Measurements from ENCODE around the gene SMIM35.
A peak's percentile ranks its signal among the peaks of the same experiment; 100 is the strongest.
"Not testable (repeated sequence)": the region's sequence is repeated elsewhere in the genome, so short reads cannot be mapped to it uniquely, and the experiment has no call there.

The SMIM35 gene

DNA sequence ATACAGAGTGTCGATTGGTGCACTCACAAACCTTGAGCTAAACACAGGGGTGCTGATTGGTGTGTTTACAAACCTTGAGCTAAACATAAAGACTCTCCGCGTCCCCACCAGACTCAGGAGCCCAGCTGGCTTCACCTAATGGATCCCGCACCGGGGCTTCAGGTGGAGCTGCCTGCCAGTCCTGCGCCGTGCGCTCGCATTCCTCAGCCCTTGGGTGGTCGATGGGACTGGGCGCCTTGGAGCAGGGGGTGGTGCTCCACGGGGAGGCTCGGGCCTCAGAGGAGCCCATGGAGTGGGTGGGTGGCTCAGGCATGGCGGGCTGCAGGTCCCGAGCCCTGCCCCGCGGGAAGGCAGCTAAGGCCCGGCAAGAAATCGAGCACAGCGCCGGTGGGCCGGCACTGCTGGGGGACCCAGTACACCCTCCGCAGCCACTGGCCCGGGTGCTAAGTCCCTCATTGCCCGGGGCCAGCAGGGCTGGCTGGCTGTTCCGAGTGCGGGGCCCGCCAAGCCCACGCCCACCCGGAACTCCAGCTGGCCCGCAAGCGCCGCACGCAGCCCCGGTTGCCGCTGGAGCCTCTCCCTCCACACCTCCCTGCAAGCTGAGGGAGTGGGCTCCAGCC is 108.4 kb downstream of the SMIM35 start:
- in situ Hi-C loops (cut with MboI; ENCODE audit: low pct_unique_long_range_greater_than_20kb, low sequenced_read_pairs); DNase-seq: not testable (repeated sequence)

GRCh38 chr11:117977612-117978264 is 109.0 kb downstream of the SMIM35 start:
- in situ Hi-C loops (cut with MboI; ENCODE audit: low pct_unique_long_range_greater_than_20kb, low sequenced_read_pairs); DNase-seq: not testable (repeated sequence)

DNA sequence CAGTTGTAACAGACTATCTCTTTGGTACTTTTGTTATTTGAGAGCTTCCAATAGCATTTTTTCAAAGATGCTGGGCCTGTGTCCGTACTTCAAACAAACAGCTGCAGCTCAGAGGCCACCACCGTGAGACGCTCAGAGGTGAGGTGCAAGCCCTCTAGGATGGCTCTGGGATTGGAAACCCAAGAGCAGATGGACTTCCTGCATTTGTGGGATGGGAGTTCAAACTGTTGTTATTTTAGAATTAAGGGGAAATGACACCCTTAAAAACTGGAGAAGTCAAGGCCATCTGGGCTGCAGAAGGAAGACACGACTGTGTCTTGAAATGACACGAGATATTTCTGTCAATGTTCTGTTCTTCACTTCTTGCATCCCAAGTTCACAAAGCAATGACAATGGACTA is 109.7 kb downstream of the SMIM35 start:
- DNase-seq = peak; percentile 48
- in situ Hi-C loops (cut with MboI; ENCODE audit: low pct_unique_long_range_greater_than_20kb, low sequenced_read_pairs) = no loop called here

DNA sequence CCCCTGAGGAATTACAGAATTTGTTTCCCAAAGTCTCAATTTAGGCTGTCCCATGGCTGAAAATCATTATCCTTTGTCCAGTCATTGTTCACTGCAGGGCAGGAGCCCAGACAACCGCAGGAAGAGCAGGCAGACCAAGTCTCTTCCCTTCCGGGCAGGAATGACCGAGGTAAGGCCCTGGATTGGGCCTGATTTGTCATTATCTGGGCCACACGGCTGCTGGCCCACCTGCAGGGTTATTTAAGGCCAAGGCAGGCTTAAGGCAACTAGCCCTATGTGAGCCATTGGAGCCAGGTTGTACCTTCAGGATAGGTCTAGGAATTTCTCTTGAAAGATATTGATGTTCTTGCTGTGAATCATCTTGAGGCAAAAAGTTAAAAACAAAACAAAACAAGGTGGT is 110.3 kb downstream of the SMIM35 start:
- in situ Hi-C loops (cut with MboI; ENCODE audit: low pct_unique_long_range_greater_than_20kb, low sequenced_read_pairs) = no loop called here
- no peak for DNase-seq

DNA sequence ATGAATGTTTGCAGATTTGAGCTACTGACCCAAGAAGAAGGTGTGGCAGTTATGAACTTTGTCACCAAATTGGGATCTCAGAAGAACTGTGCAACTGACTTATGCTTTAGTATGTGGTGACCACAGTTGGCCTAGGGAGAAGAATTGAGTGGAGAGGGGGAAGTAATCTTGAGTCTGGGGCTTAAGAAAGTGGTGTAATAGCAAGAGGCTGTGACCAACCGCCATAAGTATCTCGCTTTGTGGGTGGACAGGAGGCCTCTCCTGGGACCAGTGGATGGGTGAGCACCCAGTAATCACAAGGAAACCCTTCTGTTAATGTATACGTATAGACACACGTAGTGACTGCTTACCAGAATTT is 113.3 kb downstream of the SMIM35 start:
- in situ Hi-C loops (cut with MboI; ENCODE audit: low pct_unique_long_range_greater_than_20kb, low sequenced_read_pairs) = no loop called here
- DNase-seq = no peak

DNA sequence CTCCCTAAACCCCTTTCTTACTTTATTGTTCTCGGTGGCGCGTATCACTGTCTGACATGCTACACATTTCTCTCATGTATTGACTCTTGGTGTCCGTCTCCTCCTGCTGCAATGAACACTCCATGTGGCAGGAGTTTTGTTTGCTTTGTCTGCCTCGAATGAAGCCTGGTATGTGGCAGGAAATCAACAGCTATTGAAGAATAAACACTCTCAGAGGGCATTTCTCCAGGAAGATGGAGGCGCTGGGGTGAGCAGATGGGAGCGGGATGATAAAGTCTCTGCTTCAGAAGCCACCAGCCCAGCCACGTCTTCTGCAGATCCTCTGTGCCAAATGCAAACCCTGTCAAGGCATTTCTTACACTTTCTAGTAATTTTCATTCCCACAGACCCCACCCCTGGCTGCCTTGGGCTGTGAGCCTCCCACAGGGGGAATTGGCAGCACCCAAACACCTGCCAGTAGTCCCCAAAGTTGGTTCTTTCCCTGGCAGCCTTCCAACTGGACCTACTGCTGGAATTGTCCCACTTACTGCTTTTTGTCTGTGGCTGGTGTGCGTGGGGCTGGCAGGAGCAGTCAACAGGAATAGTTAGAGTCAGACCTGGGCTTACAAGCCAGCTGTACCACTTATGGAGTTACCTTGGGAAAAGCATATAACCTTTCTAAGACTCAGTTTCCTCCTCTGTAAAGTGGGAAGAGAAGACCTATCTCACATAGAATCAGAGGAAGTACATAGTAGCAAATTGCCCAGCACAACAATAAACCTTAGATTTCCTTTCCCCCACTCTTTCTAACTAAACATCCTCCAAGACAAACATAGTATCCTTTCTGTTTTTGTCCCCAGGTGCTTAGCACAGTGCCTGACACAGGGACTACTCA is 113.9 kb downstream of the SMIM35 start:
- in situ Hi-C loops (cut with MboI; ENCODE audit: low pct_unique_long_range_greater_than_20kb, low sequenced_read_pairs) = no loop called here
- DNase-seq = no peak

- in situ Hi-C loops (cut with MboI; ENCODE audit: low pct_unique_long_range_greater_than_20kb, low sequenced_read_pairs) = no loop called here
Measured at GRCh38 chr11:117972044-117972443, 114.7 kb downstream of the SMIM35 start.

GRCh38 chr11:117970400-117971024 is 116.3 kb downstream of the SMIM35 start:
- in situ Hi-C loops (cut with MboI; ENCODE audit: low pct_unique_long_range_greater_than_20kb, low sequenced_read_pairs) = no loop called here
- DNase-seq = peak; percentile 85

More at GRCh38 chr11:117972044-117972443, 114.7 kb downstream of the SMIM35 start:
- DNase-seq = no peak

- in situ Hi-C loops (cut with MboI; ENCODE audit: low pct_unique_long_range_greater_than_20kb, low sequenced_read_pairs) = no loop called here
Measured at GRCh38 chr11:117969160-117969991, 117.4 kb downstream of the SMIM35 start.

DNA sequence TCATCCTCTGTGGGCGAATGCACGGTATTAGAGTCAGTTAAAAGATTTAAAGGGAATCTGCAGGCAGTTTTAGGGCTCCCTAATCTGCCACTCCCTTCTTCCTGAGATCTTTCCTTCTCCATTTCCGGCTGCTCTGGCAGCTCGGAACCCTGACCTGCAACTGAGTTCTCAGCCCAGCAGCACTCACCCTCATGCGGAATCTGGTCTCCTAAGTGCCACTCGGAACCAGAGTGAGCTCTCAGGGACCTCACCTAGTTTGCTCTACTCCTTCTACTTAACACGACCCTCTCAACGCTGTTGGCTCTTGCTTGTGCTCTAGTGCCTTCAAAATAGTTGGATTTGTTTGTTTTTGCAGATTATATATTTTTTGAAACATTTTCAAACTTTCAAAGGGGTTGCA is 119.9 kb downstream of the SMIM35 start:
- in situ Hi-C loops (cut with MboI; ENCODE audit: low pct_unique_long_range_greater_than_20kb, low sequenced_read_pairs) = no loop called here

More at GRCh38 chr11:117969160-117969991, 117.4 kb downstream of the SMIM35 start:
- no peak for DNase-seq

DNA sequence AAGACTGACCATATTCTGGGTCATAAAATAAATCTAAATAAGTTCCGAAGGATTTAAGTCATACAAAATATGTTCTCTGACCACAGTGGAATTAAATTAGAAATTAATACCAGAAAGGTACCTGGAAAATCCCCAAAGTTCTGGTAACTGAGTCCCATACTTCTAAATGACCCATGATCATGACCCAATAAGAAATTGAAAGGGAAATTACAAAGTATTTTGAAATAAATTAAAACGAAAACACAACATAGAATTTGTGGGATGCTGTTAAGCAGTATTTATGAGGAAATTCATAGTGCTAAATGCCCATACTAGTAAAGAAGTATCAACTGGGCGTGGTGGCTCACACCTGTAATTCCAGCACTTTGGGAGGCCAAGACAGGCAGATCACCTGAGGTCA is 123.9 kb downstream of the SMIM35 start:
- in situ Hi-C loops (cut with MboI; ENCODE audit: low pct_unique_long_range_greater_than_20kb, low sequenced_read_pairs) = no loop called here
- DNase-seq = no peak

More for the DNA sequence above, 119.9 kb downstream of the SMIM35 start:
- no peak for DNase-seq

- no peak for DNase-seq
- in situ Hi-C loops (cut with MboI; ENCODE audit: low pct_unique_long_range_greater_than_20kb, low sequenced_read_pairs) = no loop called here
Measured at GRCh38 chr11:117961896-117962295, 124.9 kb downstream of the SMIM35 start.

DNA sequence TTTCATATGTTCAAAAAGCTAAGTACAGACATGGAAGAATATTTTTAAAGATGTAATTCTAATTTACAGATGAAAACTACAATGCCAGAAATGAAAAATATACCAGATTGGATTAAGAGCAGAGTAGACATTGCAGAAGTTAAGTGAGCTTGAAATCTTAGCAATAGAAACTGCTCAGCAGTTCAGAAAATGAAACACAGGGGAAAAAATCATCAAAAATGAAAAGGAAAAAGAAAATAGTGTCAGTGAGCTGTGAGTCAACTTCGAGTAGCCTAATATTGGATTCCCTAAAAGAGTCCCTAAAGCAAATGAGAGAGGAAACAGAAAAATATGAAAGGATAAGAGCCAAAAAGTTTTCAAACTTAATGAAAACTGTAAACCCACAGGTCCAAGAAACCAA is 126.4 kb downstream of the SMIM35 start:
- no peak for DNase-seq
- in situ Hi-C loops (cut with MboI; ENCODE audit: low pct_unique_long_range_greater_than_20kb, low sequenced_read_pairs) = no loop called here

GRCh38 chr11:117959438-117960149 is 127.2 kb downstream of the SMIM35 start:
- in situ Hi-C loops (cut with MboI; ENCODE audit: low pct_unique_long_range_greater_than_20kb, low sequenced_read_pairs) = no loop called here
- DNase-seq = peak; percentile 55

GRCh38 chr11:117958949-117959348 is 127.8 kb downstream of the SMIM35 start:
- DNase-seq = no peak
- in situ Hi-C loops (cut with MboI; ENCODE audit: low pct_unique_long_range_greater_than_20kb, low sequenced_read_pairs) = no loop called here

Data from KBM-7 (cell line).